Hepatocyte (in vitro differentiated cells): ENCODE data around the gene CLEC4C. TPM values are rescaled to one million over a fixed set of nuclear protein-coding genes. Genes with fewer than 3 reads are reported as not detected.
"Not testable (repeated sequence)": the region's sequence is repeated elsewhere in the genome, so short reads cannot be mapped to it uniquely, and the experiment has no call there.

Experiments used
- DNase-seq: peaks from one replicate; pipeline ENCODE4 v3.0.0-alpha.2; 2016; ENCODE audit warnings: low spot score
- H2AFZ ChIP-seq: fragments of 200-600 bp; sonication (generic); 2 replicates; pipeline ENCODE4 v1.6.0; 2016; ENCODE audit warnings: antibody characterized with exemption, mild to moderate bottlenecking
- H3K27ac ChIP-seq: fragments of 200-600 bp; sonication (generic); 2 replicates; pipeline ENCODE4 v1.5.1; 2016; ENCODE audit warnings: mild to moderate bottlenecking
- H3K27me3 ChIP-seq: fragments of 200-600 bp; sonication (generic); 2 replicates; pipeline ENCODE4 v1.6.1; 2016
- H3K36me3 ChIP-seq: fragments of 200-600 bp; sonication (generic); replicated peaks from 2 replicates; pipeline ENCODE4 v1.5.1; 2016; ENCODE audit warnings: low read depth; ENCODE audit not compliant: insufficient read depth
- H3K4me1 ChIP-seq: fragments of 200-600 bp; sonication (generic); 2 replicates; pipeline ENCODE4 v1.5.1; 2016; ENCODE audit warnings: mild to moderate bottlenecking, moderate library complexity; ENCODE audit not compliant: insufficient read depth
- H3K4me2 ChIP-seq: fragments of 200-600 bp; sonication (generic); 2 replicates; pipeline ENCODE4 v1.6.0; 2016
- H3K4me3 ChIP-seq: fragments of 200-600 bp; sonication (generic); 2 replicates; pipeline ENCODE4 v1.5.1; 2016; ENCODE audit warnings: mild to moderate bottlenecking
- H3K79me2 ChIP-seq: fragments of 200-600 bp; sonication (generic); 2 replicates; pipeline ENCODE4 v1.6.0; 2017; ENCODE audit warnings: mild to moderate bottlenecking
- H3K9me2 ChIP-seq: fragments of 200-600 bp; sonication (generic); replicated peaks from 2 replicates; pipeline ENCODE4 v1.6.0; 2017; ENCODE audit warnings: mild to moderate bottlenecking; ENCODE audit not compliant: insufficient read depth
- H3K9me3 ChIP-seq: fragments of 200-600 bp; sonication (generic); 2 replicates; pipeline ENCODE4 v1.5.1; 2016; ENCODE audit warnings: low read depth, mild to moderate bottlenecking
- H4K20me1 ChIP-seq: fragments of 200-600 bp; sonication (generic); 2 replicates; pipeline ENCODE4 v1.6.0; 2016; ENCODE audit warnings: mild to moderate bottlenecking; ENCODE audit not compliant: insufficient read depth, poor library complexity, severe bottlenecking
- CTCF ChIP-seq: fragments of 200-600 bp; sonication (generic); IDR thresholded peaks from 2 replicates; pipeline ENCODE4 v1.5.1; 2016; ENCODE audit warnings: antibody characterized with exemption, mild to moderate bottlenecking; ENCODE audit not compliant: poor library complexity
- EZH2 ChIP-seq: fragments of 200-600 bp; sonication (generic); IDR thresholded peaks from 2 replicates; pipeline ENCODE4 v1.6.1; 2016; ENCODE audit warnings: antibody characterized with exemption, mild to moderate bottlenecking, borderline replicate concordance
- EZH2phosphoT487 ChIP-seq: fragments of 200-600 bp; sonication (generic); IDR thresholded peaks from one replicate; pipeline ENCODE4 v1.6.1; 2018; ENCODE audit warnings: antibody characterized with exemption, mild to moderate bottlenecking, low read depth, moderate library complexity; ENCODE audit not compliant: unreplicated experiment, severe bottlenecking
- WGBS: methylation state at CpG from one replicate; pipeline ENCODE4 v1.1.6; 2016; ENCODE audit warnings: low lambda C conversion rate; ENCODE audit errors: missing lambda C conversion rate; 5-methylcytosine and 5-hydroxymethylcytosine counted together
- polyA plus RNA-seq: library from polyadenylated mRNA; unstranded; fragments of >200 nt; fragmentation: Nextera tagmentation; extraction: Ambion mirVana; gene quantifications from 2 replicates; pipeline ENCODE4 v1.2.1, GENCODE V29; 2016
- total RNA-seq: library from RNA; depleted of rRNA; stranded (reverse); fragments of >200 nt; gene quantifications from 2 replicates; pipeline ENCODE4 v1.2.3, GENCODE V29; 2014

The CLEC4C gene
- total and polyA plus RNA-seq, 2 experiments from 2014 or later = not detected

DNA sequence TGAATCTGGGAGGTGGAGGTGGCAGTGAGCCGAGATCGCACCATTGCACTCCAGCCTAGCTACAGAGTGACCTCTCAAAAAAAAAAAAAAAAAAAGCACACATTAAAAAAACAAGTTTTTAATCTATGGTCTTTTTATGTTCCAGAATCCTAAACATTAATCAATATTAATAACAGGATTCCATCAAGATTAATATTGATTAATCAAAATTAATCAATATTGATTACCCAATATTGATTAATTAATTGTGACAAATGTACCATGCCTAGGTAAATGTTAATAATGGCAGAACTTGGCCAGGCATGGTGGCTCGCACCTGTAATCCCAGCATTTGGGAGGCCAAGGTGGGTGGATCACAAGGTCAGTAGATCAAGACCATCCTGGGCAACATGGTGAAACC lies 34.1 kb upstream of the CLEC4C start:
- no peak overlapping the region for H2AFZ ChIP-seq
- no peaks in the 10 kb centered on the region for H3K27me3 ChIP-seq
- H3K79me2 ChIP-seq = no peaks in the 10 kb centered on the region
- no peaks in the 10 kb centered on the region for H3K9me3 ChIP-seq
- H3K4me1 ChIP-seq = no peaks in the 10 kb centered on the region
- no peaks in the 10 kb centered on the region for H3K36me3 ChIP-seq
- no peak overlapping the region for H3K4me3 ChIP-seq
- H3K9me2 ChIP-seq = no peaks in the 10 kb centered on the region
- H3K4me2 ChIP-seq = no peak overlapping the region
- no peak overlapping the region for H3K27ac ChIP-seq
- no peaks in the 10 kb centered on the region for H4K20me1 ChIP-seq
- 96% methylated on average over 3 of the region's 3 CpGs for WGBS
- no peak for TF ChIP-seq CTCF
- TF ChIP-seq EZH2 = no peak
- no peak for TF ChIP-seq EZH2phosphoT487
- DNase-seq = no peak

DNA sequence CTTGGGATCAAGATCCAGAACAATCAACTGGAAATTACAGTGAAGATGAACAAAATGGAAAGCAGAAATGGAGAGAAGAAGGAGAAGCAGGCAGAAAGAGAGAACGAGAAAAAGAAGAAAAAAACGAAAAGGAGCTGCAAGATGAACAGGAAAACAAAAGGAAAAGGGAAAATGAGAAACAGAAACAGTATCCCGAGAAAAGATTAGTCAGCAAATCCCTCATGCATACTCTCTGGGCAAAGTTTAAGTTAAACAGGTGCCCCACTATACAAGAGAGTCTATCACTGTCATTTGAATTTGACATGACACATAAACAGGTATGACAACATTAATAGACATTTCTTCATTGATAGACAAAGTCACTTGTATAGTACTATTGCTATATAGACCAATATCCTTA lies 22.8 kb upstream of the CLEC4C start:
- Histone ChIP-seq H3K27ac (no peak overlapping the region), H3K4me3 (no peak overlapping the region), H4K20me1 (no peaks in the 10 kb centered on the region), H3K79me2 (no peaks in the 10 kb centered on the region), H3K27me3 (no peaks in the 10 kb centered on the region), H3K4me1 (no peaks in the 10 kb centered on the region), H3K9me3 (no peaks in the 10 kb centered on the region), H3K4me2 (no peak overlapping the region), H2AFZ (no peak overlapping the region), H3K9me2 (no peaks in the 10 kb centered on the region), H3K36me3 (no peaks in the 10 kb centered on the region)
- TF ChIP-seq CTCF (no peak), EZH2 (no peak), EZH2phosphoT487 (no peak)
- 71% methylated on average over 3 of the region's 3 CpGs for WGBS
- no peak for DNase-seq

DNA sequence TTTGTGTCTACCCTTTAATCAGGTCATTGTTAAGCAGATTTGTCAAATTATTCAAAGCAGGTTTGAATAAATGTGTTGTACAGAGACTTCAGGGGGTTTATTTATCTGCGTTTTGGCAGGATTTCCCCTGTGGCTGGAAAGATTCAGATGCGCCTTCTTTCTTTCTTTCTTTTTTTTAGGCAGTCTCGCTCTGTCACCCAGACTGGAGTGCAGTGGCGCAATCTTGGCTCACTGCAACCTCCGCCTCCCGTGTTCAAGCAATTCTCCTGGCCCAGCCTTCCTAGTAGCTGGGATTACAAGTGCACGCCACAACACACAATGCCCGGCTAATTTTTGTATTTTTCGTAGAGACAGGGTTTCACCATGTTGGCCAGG lies 11.6 kb upstream of the CLEC4C start:
- H3K27me3 ChIP-seq = no peaks in the 10 kb centered on the region
- H3K9me3 ChIP-seq = no peaks in the 10 kb centered on the region
- H4K20me1 ChIP-seq = no peaks in the 10 kb centered on the region
- H3K4me3 ChIP-seq = no peak overlapping the region
- no peak for TF ChIP-seq EZH2
- no peak for TF ChIP-seq EZH2phosphoT487
- TF ChIP-seq CTCF = no peak
- no peak for DNase-seq
- H3K36me3 ChIP-seq = no peaks in the 10 kb centered on the region
- H3K79me2 ChIP-seq = no peaks in the 10 kb centered on the region
- H3K4me2 ChIP-seq = no peak overlapping the region
- H2AFZ ChIP-seq = no peak overlapping the region
- no peaks in the 10 kb centered on the region for H3K4me1 ChIP-seq
- WGBS = 82% methylated on average over 9 of the region's 9 CpGs
- H3K9me2 ChIP-seq = no peaks in the 10 kb centered on the region
- H3K27ac ChIP-seq = no peak overlapping the region

- Histone ChIP-seq H3K36me3 (no peaks in the 10 kb centered on the region), H3K4me2 (no peak overlapping the region), H3K27me3 (no peaks in the 10 kb centered on the region), H4K20me1 (no peaks in the 10 kb centered on the region), H3K79me2 (no peaks in the 10 kb centered on the region), H3K4me1 (no peaks in the 10 kb centered on the region), H3K4me3 (no peak overlapping the region), H2AFZ (no peak overlapping the region), H3K27ac (no peak overlapping the region), H3K9me2 (no peaks in the 10 kb centered on the region), H3K9me3 (no peaks in the 10 kb centered on the region)
- DNase-seq = no peak
- TF ChIP-seq CTCF = no peak
- TF ChIP-seq EZH2 = no peak
- no peak for TF ChIP-seq EZH2phosphoT487
- WGBS = 66% methylated on average over 2 of the region's 2 CpGs
Measured at GRCh38 chr12:7756993-7757392, 9.8 kb upstream of the CLEC4C start.

GRCh38 chr12:7755668-7756067 lies 8.5 kb upstream of the CLEC4C start:
- not testable (repeated sequence) for H3K4me3 ChIP-seq, H3K27ac ChIP-seq, H3K4me2 ChIP-seq, H3K9me2 ChIP-seq, DNase-seq, H3K79me2 ChIP-seq, H3K4me1 ChIP-seq, H3K9me3 ChIP-seq, H3K36me3 ChIP-seq, H3K27me3 ChIP-seq, H4K20me1 ChIP-seq, H2AFZ ChIP-seq
- WGBS = 97% methylated on average over 9 of the region's 9 CpGs
